HG03196 (cell line): ENCODE results near the gene NPTN.

Experiments
- ATAC-seq: cut with Tn5 transposase; IDR thresholded peaks from one replicate; pipeline ENCODE4 v1.9.1; 2021; ENCODE audit not compliant: unreplicated experiment

The NPTN gene

DNA sequence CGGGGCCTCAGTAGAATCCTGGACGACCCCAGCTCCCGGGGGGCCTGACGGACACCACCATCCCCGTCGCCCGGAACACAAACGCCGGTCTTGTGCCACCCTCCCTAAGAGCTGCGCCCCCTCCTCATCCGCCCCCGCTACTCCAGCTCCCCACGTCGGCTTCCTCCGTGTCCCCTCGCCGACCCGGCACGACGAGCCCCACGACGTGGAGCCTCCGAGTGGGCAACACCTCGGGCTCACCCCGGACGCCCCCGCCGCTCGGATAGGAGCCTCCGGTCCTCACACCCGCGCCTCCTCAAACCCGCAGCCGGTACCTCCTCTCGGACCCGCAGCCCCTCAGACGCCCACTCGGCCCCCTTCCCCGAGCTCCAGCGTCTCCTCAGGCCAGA lies 525 bp downstream of the NPTN start:
- ATAC-seq: peak; percentile 2

DNA sequence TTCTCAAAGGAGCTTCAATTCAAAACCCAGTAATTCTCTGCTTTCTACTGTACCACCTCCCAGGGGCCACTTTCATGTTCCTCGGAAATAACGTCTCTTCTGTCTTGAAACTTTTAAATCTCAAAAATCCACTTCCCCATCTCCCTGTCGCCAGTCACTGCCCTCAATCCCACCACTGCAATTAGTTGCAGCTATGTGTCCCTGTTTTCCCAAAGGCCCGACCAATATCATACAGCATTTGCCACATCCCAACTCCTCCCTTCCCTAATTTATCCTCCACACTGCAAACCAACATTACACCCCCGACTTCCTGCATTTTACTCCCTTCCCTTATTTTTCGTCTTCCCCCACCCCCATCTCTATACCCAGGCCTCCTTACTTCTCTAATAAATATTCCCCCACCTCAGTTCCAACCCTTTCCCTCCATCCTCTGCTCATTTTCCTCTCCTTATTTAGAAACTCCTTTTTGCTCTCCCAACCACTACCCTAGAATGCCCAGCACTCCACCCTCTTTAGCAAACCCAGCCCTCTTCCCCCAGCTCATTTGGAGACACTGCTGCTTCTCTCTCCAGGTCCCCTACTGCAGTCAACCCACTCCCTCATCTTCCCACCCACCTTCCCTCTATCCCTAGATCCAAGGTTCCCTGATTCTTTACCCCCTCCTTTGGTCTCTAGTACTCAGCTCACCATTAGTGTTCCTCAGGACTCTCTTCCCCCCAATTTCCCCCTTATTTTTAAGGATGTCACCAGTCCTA lies 1.1 kb downstream of the NPTN start:
- no peak for ATAC-seq

DNA sequence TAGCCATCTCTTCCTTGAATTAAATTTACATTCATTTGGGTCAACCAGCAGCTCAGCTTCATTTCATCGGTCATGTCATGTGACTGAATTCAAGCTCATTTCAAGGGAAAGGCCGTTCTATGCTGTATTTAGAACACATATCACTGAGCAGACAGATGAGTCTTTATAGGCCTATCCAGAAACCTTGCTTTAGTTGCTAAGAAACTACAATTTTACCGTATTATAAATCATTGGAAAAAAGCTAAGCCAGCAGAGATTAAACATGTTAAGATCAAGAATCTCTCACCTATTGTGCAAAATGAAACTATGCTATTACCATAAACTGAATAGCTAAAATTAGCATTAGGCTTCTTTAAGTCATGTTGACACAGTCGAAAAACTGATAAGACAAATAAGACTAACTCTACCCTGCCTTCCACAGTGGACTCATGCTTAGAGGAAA lies 2.2 kb downstream of the NPTN start:
- no peak for ATAC-seq

DNA sequence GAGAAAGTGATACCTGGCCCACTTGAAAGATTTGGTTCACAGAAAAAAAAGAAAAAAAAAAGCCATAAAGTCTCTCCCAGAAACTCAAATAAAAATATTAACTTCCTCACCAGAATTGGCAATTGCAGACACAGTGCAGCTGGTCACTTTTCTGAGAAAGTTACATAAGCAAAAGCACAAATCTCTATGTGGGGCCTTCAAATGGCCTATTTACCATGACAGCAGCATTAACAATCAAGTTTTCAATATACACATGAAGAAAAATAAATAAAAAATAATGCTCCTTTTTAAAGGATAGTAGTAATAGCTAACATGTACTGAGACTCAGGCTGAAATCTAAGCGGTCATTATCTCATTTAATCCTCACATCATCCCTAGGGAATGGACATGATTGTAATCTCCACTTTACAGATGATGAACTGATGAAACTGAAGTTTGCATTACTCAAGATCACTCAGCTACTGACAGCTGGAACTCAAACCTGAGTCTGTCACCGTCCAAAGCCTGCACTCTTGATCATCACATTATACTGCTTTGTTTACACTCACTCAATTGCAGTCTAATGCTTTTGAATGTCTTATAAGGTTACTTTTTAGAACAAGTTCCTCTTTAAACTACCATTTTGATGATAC lies 3.3 kb downstream of the NPTN start:
- ATAC-seq: no peak

DNA sequence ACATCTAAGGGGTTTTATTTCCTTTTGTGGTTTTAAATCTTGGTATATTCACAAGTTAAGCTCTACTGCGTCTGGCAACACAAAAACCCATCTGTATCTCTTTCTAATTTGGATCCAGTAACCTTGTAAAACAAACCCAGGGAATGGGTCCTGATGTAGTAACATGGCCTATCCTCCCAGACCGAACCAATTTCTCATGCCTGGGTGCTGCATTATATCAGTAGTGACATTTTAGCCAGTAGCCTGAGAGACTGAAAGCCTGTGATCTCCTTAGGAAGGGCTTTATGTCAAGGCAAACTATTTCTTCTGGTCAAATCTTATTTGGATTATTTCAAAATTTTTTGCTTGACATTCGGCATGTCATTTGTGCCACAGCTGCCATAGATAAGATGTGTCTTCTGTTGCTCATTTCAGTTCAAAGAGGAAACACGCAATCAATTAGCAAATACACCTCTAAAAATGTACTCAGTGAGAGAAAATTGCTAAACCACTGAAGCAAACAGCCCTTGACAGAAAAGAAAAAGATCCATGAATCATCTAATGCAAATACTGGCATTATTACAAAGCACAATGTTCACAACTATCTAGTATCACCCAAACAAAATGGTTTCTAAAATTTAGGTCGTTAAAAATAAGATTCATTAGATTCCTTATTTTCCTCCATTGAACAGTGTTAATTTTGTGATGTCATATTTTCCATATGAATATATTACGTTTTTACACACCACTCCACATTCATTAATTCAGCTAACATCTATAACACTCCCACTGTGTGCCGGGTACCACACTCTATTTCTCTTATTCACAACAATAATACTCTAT lies 4.0 kb downstream of the NPTN start:
- no peak for ATAC-seq

DNA sequence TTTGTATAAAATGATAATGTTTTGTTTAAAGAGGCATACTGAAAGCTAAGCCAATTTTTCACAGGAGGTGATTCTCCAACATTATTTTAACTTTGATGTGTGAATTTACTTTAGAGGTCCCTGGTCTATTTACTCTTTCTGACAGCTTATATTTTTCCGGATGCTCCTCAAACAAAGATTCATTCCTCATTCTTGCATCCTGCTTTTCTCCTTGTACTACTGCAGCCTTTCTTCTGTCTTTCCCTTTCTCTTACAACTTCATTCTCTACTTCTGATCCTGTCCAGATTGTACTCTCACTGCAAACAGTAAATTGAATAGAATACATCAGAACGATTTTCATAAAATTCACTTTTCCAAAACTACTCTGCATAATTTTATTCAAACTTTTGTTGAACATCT lies 5.1 kb downstream of the NPTN start:
- no peak for ATAC-seq

DNA sequence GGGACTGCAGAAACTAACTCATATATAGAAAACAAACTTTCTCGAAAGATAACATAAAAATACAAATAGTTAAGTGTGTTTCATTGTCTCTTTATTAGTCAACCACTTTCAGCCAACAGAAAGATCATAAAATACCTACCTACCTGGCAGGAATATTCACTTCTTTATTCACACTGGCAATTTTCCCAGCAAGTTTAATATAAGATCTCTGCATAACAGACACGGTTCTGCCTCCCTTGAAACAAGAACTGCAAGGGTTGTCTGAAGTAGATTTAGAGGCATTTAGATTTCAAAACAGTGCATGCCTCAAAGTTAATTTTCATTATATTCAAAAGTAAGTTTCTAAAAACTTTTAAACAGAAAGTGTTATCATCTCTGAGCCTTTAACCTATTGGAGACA lies 7.1 kb downstream of the NPTN start:
- no peak for ATAC-seq

DNA sequence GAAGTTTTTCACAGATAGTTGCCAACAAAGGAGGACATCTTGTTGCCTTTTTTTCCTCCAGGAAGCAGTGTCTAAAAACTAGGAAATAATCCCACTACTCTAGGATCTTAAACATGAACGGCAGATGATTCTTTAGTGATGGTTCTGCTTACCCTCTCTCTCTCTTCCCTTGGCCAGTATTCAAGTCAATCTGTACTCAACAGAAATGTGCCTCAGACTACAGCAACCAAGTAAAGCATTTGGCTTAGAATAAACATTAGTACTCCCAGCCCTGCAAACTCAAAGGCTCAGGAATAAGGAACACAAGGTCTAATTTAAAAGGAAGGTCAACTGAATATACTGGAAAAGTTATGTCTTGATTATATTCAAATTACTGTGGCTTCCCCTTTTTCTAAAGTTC lies 8.7 kb downstream of the NPTN start:
- no peak for ATAC-seq

DNA sequence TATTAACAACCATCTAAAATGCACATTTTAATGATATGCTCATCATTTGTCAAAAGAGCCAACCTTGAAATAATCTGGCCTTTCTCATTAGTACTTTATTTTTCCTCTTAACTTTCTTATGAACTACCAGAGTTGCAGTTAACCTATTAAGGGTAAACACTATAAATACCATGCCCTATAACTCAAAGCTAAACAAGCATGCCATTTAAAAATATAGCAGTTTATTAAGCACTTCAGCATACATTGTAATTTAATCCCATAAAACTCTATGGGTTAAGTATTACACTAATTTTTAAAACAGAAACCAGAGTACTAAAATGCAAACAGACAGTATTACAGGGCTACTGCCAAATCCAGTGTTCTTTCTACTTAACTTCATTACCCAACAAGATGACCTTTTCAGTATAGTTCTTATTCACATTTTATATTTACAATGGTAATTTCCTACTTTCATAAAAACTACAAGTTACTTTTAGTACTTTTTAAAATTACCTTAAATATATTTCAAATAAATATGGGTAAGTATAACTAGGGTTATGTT lies 11.8 kb downstream of the NPTN start:
- no peak for ATAC-seq

DNA sequence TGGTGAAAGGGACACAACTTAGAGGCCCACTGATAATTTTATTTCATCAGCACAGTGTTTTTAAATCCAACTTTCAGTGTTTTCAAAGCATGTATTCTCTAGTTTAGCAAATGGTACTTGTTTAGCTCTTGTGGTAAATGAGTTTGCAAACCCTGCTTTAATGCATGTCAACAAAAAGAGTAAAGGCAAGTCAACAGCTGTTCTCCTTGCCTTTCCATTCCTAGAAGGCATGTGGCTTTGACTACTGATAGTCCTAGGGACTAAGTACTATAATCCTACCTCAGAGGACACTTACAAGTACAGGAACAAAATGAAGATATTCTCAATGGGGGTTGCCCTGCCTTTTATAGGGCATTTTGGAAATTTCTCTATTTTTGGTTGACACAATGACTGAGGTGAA lies 13.1 kb downstream of the NPTN start:
- ATAC-seq: no peak

DNA sequence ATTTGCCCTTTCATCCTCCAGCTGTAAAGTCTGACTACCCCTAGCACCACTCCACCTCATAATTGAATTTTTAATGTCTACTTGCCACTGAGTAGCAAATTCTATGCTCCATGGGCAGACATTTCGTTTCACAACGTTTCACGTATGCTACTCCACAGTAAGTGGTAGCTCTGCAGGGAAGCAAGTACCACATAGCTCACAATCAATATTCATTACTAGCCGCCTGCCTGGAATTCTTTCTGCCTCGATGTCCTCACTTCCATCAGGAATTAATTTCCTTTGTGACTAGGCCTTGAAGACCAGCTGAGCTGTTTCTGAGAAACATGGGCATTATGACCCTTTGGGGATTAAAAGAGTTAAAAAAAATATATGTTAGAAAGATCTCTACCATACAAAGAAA lies 15.3 kb downstream of the NPTN start:
- no peak for ATAC-seq

DNA sequence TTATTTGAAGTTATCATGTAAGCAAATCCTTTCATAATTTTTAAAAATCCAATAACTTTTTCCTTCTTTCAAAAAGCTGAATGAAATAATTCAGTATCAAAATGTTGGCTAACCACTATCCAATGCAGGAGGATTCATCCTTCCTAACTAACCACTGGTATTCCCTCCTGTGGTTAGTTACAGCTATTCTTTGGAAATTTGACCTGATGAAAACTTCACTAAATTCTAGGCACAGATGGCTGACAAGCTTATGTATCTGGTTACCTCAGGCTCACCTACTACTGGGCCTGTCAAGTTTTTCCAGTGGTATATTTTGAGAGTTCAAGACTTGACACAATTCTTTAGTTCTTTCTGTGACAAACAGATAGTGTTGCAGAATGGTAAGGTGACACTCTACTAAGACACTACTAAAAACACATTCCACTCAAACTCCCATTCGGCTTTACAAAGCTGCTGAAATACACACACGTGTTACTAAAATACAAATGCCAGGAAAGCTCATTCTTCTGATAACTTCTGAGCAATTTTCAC lies 15.8 kb downstream of the NPTN start:
- no peak for ATAC-seq

DNA sequence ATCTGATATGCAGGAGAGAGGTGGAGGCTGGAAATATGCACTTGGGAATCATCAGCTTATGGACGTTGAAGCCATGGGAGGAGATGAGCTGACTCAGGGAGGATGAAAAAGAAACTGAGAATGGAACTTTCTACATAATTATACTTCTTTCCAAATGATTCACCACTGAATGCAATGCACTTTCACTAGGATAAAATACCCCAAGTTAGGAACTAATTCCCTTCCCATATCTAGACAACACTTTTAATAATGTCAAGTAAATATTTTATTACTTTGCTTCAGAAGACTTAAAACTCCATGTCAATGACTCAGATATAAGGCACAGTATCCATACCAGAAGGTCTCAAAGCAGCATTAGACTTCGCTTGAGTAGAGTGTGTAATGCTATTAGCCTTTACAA lies 24.2 kb downstream of the NPTN start:
- no peak for ATAC-seq

DNA sequence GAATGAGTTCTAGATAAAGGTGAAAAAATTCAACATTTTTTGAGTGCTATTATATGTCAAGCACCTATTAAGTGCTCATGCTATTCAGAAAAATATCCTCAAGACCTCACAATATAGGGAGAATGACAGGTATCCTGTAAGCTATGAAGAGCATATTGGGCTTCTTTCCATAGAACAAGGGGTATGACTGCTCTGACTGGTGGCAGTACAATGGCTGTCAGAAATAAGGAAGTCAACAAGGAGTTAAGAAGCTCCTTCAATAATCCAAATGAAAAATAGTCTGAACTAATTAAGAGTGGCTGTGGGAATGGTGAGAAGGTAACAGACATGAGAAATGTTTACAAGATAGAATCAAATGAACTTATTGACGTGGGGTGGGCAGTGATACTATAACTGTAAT lies 24.7 kb downstream of the NPTN start:
- no peak for ATAC-seq

DNA sequence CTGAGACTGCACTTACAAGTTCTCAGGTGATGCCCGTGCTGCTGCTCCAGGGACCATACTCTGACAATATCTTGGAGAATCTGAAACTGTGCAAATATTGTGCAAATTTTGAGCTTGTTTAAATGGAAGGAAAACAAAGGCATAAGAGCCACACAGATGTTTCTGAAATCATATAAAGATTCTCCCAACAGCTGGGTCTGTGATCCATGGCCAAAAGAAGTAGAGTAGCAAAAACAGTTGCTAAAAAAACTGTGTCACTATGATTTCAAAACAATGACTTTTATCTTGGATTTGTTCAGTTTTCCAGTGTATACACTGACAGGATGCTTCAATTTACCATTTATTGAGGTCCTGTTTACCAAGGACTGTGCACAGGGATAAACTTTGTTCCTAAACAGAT lies 25.3 kb downstream of the NPTN start:
- no peak for ATAC-seq

DNA sequence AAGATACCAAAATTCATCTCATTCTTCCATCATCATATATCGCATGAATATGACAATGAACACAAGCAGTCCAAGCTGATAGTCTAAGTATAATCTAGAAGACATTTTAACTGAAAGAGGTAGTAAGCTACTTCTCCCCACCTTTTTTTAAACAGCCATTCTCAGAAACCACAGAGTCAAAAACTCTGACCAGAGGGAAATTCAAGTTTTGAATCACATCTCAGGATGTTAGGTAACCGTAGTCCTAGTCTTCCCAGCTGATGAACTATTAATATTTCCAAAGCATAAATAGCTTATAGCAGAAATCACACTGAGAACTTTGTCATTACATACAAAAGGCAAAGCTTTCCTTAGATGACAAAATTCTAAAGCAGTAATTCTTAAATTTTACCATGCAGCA lies 25.8 kb downstream of the NPTN start:
- ATAC-seq: no peak

DNA sequence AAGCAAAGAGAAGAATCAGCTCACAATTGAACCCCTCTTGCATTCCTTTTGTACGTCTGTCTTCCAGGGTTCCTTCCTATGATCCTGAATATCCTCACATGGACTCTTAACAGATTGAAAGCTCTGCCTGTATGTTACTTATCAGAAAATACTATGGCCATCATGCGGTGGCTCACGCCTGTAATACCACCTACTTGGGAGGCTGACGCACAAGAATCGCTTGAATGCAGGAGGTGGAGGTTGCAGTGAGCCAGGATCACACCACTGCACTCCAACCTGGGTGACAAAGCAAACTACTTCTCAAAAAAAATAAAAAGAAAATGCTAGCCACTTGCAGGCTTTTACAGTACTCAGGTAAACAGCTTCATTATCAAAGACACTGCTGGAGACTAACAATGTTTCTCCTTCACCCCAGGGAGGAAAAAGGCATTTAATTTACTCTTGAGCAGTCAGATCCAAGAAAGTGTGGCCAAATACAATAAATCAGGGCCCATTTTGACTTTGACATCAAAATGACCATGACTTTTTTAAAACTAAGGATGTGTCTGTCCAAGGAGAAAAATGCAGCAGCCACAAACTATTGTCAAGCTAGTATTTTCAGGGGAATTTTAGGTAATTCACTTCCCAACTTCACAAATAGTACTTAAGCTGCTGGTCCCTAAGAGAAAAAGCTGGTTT lies 27.3 kb downstream of the NPTN start:
- no peak for ATAC-seq

DNA sequence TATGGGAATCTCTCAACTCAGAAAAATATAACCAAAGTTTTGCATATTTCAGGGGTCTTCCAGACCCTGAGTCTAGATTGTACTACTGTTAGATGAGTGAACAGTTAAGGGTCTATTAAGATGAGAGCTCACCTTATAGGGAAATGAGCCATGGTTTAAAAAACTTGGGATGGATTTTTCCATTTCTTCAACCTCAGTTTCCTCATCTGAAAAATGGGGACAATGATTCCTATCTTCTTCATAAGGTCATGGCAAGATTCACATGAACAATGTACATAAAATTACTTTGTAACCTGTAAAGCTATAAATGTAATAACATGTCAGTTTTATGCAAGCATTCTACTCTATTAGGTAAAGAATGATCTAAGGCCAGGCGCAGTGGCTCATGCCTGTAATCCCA lies 28.7 kb downstream of the NPTN start:
- no peak for ATAC-seq

DNA sequence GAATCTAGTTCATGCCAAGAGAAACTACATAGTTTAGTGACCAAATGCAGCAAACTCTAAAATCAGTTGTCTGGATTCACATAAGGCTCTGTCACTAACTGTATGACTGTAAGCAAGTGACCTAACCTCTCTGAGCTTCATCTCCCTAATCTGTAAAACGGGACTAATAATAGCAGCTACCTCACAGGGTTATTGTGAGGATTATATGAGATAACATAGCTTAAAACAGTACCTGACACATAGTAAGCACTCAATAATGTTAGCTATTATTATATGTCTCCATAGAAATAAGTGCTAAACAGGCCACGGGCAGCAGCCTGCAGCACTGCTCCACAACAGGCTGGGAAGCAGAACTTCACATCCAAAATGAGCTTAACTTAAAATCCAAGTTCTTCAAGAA lies 30.2 kb downstream of the NPTN start:
- ATAC-seq: no peak

DNA sequence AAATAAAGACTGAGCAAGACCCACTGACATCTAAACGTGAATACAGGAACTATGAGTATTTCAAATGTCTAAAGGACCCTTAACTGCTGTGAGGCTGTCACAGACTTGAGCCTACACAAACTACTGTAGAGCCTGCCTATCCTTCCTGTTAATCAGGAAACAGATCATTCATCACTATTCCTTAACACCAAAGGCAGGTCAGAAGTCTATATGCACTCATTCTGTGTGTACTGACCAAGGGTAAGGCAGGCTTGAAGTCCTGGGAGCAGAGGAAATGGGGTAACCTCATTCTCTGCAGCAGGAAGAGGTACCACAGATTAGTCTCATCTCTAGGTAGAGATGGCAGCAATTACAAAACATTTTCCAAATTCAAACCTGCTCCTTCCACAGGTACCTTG lies 30.7 kb downstream of the NPTN start:
- no peak for ATAC-seq
